ENCODE measurements around the gene RBM33.

RBM33 gene

DNA sequence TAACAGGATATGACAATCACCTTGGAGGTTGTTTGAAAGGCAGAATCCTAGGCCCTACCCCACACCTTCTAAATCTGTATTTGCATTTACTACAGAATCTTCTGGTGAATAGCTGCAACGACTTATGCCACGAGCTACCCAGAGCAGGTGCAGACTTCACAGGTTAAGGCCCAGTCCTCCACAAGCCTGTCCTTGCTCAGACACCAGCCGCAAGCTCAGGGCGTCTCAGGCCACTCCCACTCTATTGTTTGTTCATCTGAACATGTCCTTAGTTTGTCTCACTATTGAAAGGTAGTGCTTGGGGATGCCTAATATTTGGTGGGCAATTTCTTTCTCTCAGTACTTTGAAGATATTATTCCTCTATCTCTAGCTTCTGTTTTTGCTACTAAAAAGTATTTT is 18.9 kb upstream of the RBM33 start:
- Histone ChIP-seq H2AFZ (ENCODE audit: low read length, unreplicated experiment) (no peak overlapping the region), H3K27ac (ENCODE audit: low read depth, low read length) (no peak overlapping the region), H3K4me3 (ENCODE audit: low read depth, low read length) (no peak overlapping the region), H3K79me2 (ENCODE audit: control insufficient read depth, insufficient read depth, low read length, unreplicated experiment) (no peaks in the 10 kb centered on the region), H3K36me3 (ENCODE audit: insufficient read depth, low read length) (no peaks in the 10 kb centered on the region), H3K4me1 (ENCODE audit: control insufficient read depth, insufficient read depth, low read length, unreplicated experiment) (no peaks in the 10 kb centered on the region), H3K27me3 (ENCODE audit: insufficient read depth, low read length) (peaks cover 32% of the 10 kb centered on the region)

DNA sequence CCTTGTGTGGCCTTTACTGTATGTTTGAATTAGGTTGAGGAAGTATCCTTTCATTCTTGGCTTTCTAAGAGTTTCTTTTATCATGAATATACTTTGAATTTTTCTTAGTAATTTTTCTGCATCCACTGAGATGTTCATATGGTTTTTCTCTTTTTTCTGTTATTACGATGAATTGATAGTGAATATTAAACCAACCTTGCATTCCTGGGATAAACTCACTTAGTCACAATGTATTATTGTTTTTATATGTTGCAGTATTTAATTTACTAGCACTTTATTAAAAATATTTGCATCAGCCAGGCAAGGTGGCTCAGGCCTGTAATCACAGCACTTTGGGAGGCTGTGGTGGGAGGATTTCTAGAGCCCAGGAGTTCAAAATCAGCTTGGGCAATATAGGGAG is 15.3 kb upstream of the RBM33 start:
- Histone ChIP-seq H3K36me3 (ENCODE audit: insufficient read depth, low read length) (no peaks in the 10 kb centered on the region), H3K79me2 (ENCODE audit: control insufficient read depth, insufficient read depth, low read length, unreplicated experiment) (no peaks in the 10 kb centered on the region), H3K4me3 (ENCODE audit: low read depth, low read length) (no peak overlapping the region), H3K4me1 (ENCODE audit: control insufficient read depth, insufficient read depth, low read length, unreplicated experiment) (no peaks in the 10 kb centered on the region), H2AFZ (ENCODE audit: low read length, unreplicated experiment) (no peak overlapping the region), H3K27ac (ENCODE audit: low read depth, low read length) (no peak overlapping the region), H3K27me3 (ENCODE audit: insufficient read depth, low read length) (peaks cover 19% of the 10 kb centered on the region; the same call in 1 of the 2 replicates)

GRCh38 chr7:155631155-155631554 is 13.3 kb upstream of the RBM33 start:
- no peaks in the 10 kb centered on the region for H3K4me1 ChIP-seq (ENCODE audit: control insufficient read depth, insufficient read depth, low read length, unreplicated experiment)
- no peak overlapping the region for H2AFZ ChIP-seq (ENCODE audit: low read length, unreplicated experiment)
- H3K27me3 ChIP-seq (ENCODE audit: insufficient read depth, low read length): peaks cover 7% of the 10 kb centered on the region; the same call in 1 of the 2 replicates
- no peaks in the 10 kb centered on the region for H3K36me3 ChIP-seq (ENCODE audit: insufficient read depth, low read length)
- H3K79me2 ChIP-seq (ENCODE audit: control insufficient read depth, insufficient read depth, low read length, unreplicated experiment): no peaks in the 10 kb centered on the region
- H3K4me3 ChIP-seq (ENCODE audit: low read depth, low read length): no peak overlapping the region
- no peak overlapping the region for H3K27ac ChIP-seq (ENCODE audit: low read depth, low read length)

GRCh38 chr7:155635817-155636216 is 8.6 kb upstream of the RBM33 start:
- peaks cover 4% of the 10 kb centered on the region; the same call in 1 of the 2 replicates for H3K27me3 ChIP-seq (ENCODE audit: insufficient read depth, low read length)
- no peak overlapping the region for H3K4me3 ChIP-seq (ENCODE audit: low read depth, low read length)
- no peak overlapping the region for H2AFZ ChIP-seq (ENCODE audit: low read length, unreplicated experiment)
- H3K79me2 ChIP-seq (ENCODE audit: control insufficient read depth, insufficient read depth, low read length, unreplicated experiment): no peaks in the 10 kb centered on the region
- H3K4me1 ChIP-seq (ENCODE audit: control insufficient read depth, insufficient read depth, low read length, unreplicated experiment): no peaks in the 10 kb centered on the region
- H3K36me3 ChIP-seq (ENCODE audit: insufficient read depth, low read length): peaks cover 14% of the 10 kb centered on the region
- H3K27ac ChIP-seq (ENCODE audit: low read depth, low read length): no peak overlapping the region

DNA sequence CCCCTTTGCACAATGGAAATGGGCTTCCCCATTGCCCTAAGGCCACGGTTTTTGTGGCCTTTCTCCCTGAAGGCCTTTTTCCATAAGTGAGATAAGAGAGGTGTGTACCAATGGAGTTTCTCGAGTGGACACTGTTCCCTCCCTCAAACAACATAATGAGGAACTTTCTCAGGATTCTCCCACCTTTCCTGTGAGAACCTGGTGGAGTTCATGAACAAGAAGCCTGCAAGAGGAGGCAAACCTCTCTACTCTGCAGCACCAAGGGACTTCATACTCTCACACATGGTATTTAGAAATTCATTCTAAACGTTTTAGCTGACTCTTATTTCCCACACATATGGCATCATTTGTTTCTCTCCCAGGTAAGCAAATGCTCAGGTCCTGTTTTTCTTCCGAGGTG is 7.3 kb upstream of the RBM33 start:
- H3K4me1 ChIP-seq (ENCODE audit: control insufficient read depth, insufficient read depth, low read length, unreplicated experiment): no peaks in the 10 kb centered on the region
- peaks cover 27% of the 10 kb centered on the region for H3K36me3 ChIP-seq (ENCODE audit: insufficient read depth, low read length)
- H3K79me2 ChIP-seq (ENCODE audit: control insufficient read depth, insufficient read depth, low read length, unreplicated experiment): no peaks in the 10 kb centered on the region

DNA sequence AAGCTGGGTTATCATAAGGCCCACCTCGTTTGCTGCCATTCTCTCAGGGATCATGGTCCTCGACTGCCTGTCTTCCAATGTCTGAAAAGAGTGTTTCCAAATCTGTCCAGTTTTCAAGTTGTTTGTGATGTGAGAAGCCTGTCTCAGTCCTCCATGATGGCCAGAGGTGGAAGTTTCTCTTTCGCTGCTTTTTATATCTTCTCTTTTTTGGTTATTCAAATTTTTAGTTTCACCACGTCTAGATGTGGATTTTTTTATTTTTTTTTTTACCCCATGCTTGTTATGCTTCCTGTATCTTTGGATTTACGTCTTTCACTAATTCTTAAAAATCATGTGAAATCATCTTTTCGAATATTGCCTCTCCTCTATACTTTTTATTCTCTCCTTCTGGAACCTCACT is 6.1 kb upstream of the RBM33 start:
- Histone ChIP-seq H3K79me2 (ENCODE audit: control insufficient read depth, insufficient read depth, low read length, unreplicated experiment) (no peaks in the 10 kb centered on the region), H3K36me3 (ENCODE audit: insufficient read depth, low read length) (peaks cover 32% of the 10 kb centered on the region), H3K4me3 (ENCODE audit: low read depth, low read length) (no peak overlapping the region), H3K4me1 (ENCODE audit: control insufficient read depth, insufficient read depth, low read length, unreplicated experiment) (peaks cover 2% of the 10 kb centered on the region), H2AFZ (ENCODE audit: low read length, unreplicated experiment) (no peak overlapping the region), H3K27me3 (ENCODE audit: insufficient read depth, low read length) (no peaks in the 10 kb centered on the region), H3K27ac (ENCODE audit: low read depth, low read length) (no peak overlapping the region)

More for the DNA sequence above, 7.3 kb upstream of the RBM33 start:
- no peaks in the 10 kb centered on the region for H3K27me3 ChIP-seq (ENCODE audit: insufficient read depth, low read length)
- H2AFZ ChIP-seq (ENCODE audit: low read length, unreplicated experiment): no peak overlapping the region
- no peak overlapping the region for H3K27ac ChIP-seq (ENCODE audit: low read depth, low read length)
- no peak overlapping the region for H3K4me3 ChIP-seq (ENCODE audit: low read depth, low read length)

DNA sequence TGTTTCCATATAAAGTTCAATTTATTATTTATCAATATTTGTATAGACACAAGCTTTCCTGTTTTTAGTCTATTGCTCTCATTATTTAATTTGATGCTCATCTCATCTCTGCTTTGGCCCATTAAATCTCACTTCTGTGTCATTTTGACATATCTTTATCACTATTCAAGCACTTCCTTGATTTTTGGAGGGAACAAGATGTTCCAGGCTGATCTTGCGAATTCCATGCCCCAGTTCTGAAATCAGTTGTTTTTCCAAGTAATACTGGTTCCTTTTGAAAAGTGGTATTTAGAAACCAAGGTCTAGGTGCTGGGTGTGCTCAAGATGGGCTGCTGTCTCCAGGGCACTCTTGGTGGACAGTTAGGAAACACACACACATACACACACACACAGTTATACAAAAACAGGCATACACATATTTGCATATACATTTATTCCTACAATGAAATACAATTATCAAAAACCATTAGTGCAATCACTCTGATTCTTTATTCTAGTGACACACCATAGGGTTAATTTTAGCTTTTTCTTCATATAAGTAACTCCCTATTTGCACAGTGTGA is 4.4 kb upstream of the RBM33 start:
- no peak overlapping the region for H3K27ac ChIP-seq (ENCODE audit: low read depth, low read length)
- H3K4me3 ChIP-seq (ENCODE audit: low read depth, low read length): no peak overlapping the region
- no peak overlapping the region for H2AFZ ChIP-seq (ENCODE audit: low read length, unreplicated experiment)
- peaks cover 32% of the 10 kb centered on the region for H3K36me3 ChIP-seq (ENCODE audit: insufficient read depth, low read length)
- no peaks in the 10 kb centered on the region for H3K27me3 ChIP-seq (ENCODE audit: insufficient read depth, low read length)
- peaks cover 15% of the 10 kb centered on the region for H3K79me2 ChIP-seq (ENCODE audit: control insufficient read depth, insufficient read depth, low read length, unreplicated experiment)
- H3K4me1 ChIP-seq (ENCODE audit: control insufficient read depth, insufficient read depth, low read length, unreplicated experiment): peaks cover 3% of the 10 kb centered on the region

DNA sequence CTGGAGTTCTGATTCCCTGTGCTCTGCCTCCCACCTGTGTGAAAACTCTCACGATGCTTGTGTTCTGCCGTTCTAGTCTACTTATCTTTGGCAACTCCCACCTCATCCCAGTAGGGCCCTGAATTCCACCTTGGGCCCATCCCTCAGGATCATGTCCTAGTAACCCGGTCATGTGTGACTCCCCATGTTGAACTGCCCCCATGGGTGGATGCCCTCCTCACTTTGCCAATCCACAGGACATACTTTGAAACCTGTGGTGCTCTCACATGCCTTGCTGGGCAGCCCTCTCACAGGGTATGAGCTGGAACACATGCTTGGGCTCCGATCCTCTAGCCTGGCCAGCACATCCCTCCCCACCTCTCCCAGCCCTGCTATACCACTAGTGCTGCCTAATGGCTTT is 3.8 kb upstream of the RBM33 start:
- Histone ChIP-seq H3K4me1 (ENCODE audit: control insufficient read depth, insufficient read depth, low read length, unreplicated experiment) (peaks cover 3% of the 10 kb centered on the region), H3K27ac (ENCODE audit: low read depth, low read length) (no peak overlapping the region), H3K36me3 (ENCODE audit: insufficient read depth, low read length) (peaks cover 32% of the 10 kb centered on the region), H3K79me2 (ENCODE audit: control insufficient read depth, insufficient read depth, low read length, unreplicated experiment) (peaks cover 21% of the 10 kb centered on the region), H3K4me3 (ENCODE audit: low read depth, low read length) (no peak overlapping the region), H3K27me3 (ENCODE audit: insufficient read depth, low read length) (no peaks in the 10 kb centered on the region), H2AFZ (ENCODE audit: low read length, unreplicated experiment) (no peak overlapping the region)

GRCh38 chr7:155643804-155644177 is 670 bp upstream of the RBM33 start:
- H3K27ac ChIP-seq (ENCODE audit: low read depth, low read length): peak overlapping the region; percentile 82; the same call in 1 of the 2 replicates
- H2AFZ ChIP-seq (ENCODE audit: low read length, unreplicated experiment): peak overlapping the region; percentile 99
- H3K4me3 ChIP-seq (ENCODE audit: low read depth, low read length): peak overlapping the region; percentile 96
- H3K4me1 ChIP-seq (ENCODE audit: control insufficient read depth, insufficient read depth, low read length, unreplicated experiment): peaks cover 15% of the 10 kb centered on the region
- H3K27me3 ChIP-seq (ENCODE audit: insufficient read depth, low read length): no peaks in the 10 kb centered on the region
- H3K79me2 ChIP-seq (ENCODE audit: control insufficient read depth, insufficient read depth, low read length, unreplicated experiment): peaks cover 52% of the 10 kb centered on the region
- H3K36me3 ChIP-seq (ENCODE audit: insufficient read depth, low read length): peaks cover 54% of the 10 kb centered on the region

DNA sequence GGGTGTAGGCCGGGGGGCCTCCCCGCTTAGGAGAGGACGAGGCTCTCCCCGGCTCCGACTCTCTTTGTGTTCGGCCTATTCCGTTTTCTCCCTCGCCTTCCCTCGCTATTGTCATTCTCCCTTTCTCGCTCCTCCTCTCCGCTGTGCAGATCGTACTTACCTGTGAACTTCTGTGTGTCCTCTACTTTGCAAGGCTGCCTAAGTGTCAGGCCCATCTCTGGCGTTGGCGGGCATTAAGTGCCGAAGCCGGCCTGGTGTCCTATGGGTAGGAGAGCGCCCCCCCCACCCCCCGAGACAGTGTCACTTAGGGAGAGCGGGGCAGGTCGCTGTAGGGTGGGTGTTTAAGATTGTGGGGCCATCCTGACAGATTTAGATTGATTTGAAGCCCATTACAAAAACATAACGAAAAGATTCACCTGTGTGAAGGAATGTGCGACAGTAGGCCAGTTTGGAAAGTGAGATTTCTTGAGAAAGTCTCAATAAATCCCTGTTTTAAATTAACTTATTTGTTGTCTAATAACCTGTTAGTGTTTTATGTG is 579 bp downstream of the RBM33 start:
- Histone ChIP-seq H3K79me2 (ENCODE audit: control insufficient read depth, insufficient read depth, low read length, unreplicated experiment) (peaks cover 65% of the 10 kb centered on the region), H3K27me3 (ENCODE audit: insufficient read depth, low read length) (no peaks in the 10 kb centered on the region), H3K36me3 (ENCODE audit: insufficient read depth, low read length) (peaks cover 56% of the 10 kb centered on the region), H3K27ac (ENCODE audit: low read depth, low read length) (peak overlapping the region; percentile 82), H2AFZ (ENCODE audit: low read length, unreplicated experiment) (peak overlapping the region; percentile 99), H3K4me3 (ENCODE audit: low read depth, low read length) (peak overlapping the region; percentile 96), H3K4me1 (ENCODE audit: control insufficient read depth, insufficient read depth, low read length, unreplicated experiment) (peaks cover 15% of the 10 kb centered on the region)

DNA sequence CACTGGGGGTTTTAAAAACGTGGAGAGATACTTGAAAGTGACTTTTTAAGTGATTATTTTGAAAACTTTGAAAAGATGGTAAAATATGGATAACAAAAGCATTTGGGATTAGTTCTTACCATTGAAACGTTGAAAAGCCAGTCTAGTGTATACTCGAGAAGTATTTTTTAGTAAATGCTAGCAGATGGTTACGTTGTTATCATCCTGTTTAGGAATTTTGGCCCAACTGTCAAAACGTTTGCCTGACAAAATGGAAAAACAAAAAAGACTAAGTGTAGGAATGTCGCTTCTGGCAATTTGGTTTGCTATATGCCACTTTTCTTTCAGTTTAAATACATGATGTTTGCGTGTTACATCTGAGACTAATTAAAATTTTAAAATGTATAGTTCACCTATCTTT is 1.2 kb downstream of the RBM33 start:
- peaks cover 15% of the 10 kb centered on the region for H3K4me1 ChIP-seq (ENCODE audit: control insufficient read depth, insufficient read depth, low read length, unreplicated experiment)
- no peak overlapping the region for H2AFZ ChIP-seq (ENCODE audit: low read length, unreplicated experiment)
- H3K27ac ChIP-seq (ENCODE audit: low read depth, low read length): no peak overlapping the region
- no peaks in the 10 kb centered on the region for H3K27me3 ChIP-seq (ENCODE audit: insufficient read depth, low read length)
- H3K36me3 ChIP-seq (ENCODE audit: insufficient read depth, low read length): peaks cover 49% of the 10 kb centered on the region
- H3K79me2 ChIP-seq (ENCODE audit: control insufficient read depth, insufficient read depth, low read length, unreplicated experiment): peaks cover 71% of the 10 kb centered on the region
- peak overlapping the region; percentile 96 for H3K4me3 ChIP-seq (ENCODE audit: low read depth, low read length)

Measured in ACC112 (cell line).